Neural progenitor cell (in vitro differentiated cells): ENCODE data around the gene NCKAP1.

Experiments used
- CTCF ChIP-seq: fragments of 200-600 bp; sonication (generic); IDR thresholded peaks from 2 replicates; pipeline ENCODE4 v1.5.1; 2017; ENCODE audit warnings: antibody characterized with exemption, mild to moderate bottlenecking
- EZH2 ChIP-seq: fragments of 200-600 bp; sonication (generic); IDR thresholded peaks from 2 replicates; pipeline ENCODE4 v1.6.1; 2017; ENCODE audit warnings: antibody characterized with exemption, mild to moderate bottlenecking, moderate library complexity
- EZH2phosphoT487 ChIP-seq: fragments of 200-600 bp; sonication (generic); IDR thresholded peaks from 2 replicates; pipeline ENCODE4 v1.6.1; 2017; ENCODE audit warnings: antibody characterized with exemption

- TF ChIP-seq CTCF (no peak), EZH2phosphoT487 (no peak), EZH2 (no peak)
These were observed 125.7 kb downstream of the NCKAP1 start for GRCh38 chr2:182912518-182912915.
